ENCODE measurements around the gene ANKS1A. TPM values are rescaled to one million over a fixed set of nuclear protein-coding genes. Genes with fewer than 3 reads are reported as not detected.
A peak's percentile ranks its signal among the peaks of the same experiment; 100 is the strongest.
"Not testable (repeated sequence)": the region's sequence is repeated elsewhere in the genome, so short reads cannot be mapped to it uniquely, and the experiment has no call there.

The ANKS1A gene, protein sequence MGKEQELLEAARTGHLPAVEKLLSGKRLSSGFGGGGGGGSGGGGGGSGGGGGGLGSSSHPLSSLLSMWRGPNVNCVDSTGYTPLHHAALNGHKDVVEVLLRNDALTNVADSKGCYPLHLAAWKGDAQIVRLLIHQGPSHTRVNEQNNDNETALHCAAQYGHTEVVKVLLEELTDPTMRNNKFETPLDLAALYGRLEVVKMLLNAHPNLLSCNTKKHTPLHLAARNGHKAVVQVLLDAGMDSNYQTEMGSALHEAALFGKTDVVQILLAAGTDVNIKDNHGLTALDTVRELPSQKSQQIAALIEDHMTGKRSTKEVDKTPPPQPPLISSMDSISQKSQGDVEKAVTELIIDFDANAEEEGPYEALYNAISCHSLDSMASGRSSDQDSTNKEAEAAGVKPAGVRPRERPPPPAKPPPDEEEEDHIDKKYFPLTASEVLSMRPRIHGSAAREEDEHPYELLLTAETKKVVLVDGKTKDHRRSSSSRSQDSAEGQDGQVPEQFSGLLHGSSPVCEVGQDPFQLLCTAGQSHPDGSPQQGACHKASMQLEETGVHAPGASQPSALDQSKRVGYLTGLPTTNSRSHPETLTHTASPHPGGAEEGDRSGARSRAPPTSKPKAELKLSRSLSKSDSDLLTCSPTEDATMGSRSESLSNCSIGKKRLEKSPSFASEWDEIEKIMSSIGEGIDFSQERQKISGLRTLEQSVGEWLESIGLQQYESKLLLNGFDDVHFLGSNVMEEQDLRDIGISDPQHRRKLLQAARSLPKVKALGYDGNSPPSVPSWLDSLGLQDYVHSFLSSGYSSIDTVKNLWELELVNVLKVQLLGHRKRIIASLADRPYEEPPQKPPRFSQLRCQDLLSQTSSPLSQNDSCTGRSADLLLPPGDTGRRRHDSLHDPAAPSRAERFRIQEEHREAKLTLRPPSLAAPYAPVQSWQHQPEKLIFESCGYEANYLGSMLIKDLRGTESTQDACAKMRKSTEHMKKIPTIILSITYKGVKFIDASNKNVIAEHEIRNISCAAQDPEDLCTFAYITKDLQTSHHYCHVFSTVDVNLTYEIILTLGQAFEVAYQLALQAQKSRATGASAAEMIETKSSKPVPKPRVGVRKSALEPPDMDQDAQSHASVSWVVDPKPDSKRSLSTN
- 17.0 and 25.6 TPM in 2 replicates for total RNA-seq (ENCODE audit: low replicate concordance)

DNA sequence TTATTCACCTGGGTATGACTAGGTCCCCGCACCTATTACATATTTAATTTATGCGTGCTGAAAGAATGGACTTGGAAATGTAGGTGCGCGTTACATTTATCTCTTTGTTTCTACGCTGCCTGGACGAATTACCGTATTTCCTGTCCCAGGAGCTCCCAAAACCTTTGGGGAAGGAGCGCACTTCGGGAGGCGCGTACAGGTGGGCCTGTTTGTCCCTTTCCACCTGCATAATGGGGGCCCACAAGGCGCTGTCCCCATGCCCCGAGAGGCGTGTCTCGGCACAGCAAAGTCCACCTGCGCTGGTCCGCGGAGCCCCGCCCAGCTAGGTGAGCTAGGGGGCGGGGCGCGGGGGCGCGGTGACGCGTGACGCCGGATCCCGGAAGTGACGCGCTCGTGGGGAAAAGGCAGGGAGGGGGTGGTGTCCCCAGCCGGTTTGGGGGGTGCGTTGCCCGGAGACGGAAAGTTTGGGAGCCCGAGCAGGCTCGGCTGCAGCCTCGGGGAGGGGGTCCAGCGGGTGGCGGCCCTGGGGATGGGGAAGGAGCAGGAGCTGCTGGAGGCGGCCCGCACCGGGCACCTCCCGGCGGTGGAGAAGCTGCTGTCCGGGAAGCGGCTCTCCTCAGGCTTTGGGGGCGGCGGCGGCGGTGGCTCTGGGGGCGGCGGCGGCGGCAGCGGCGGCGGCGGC lies at the start of gene ANKS1A:
Gene ANKS1A, plus strand, starts transcription at position 382 of the 682 bp plus-strand sequence. Its CDS starts 148 bp downstream, at position 530.
- Mint-ChIP-seq H3K9me3 (no peaks in the 10 kb centered on the region), H3K27me3 (ENCODE audit: insufficient read depth, low read depth) (no peaks in the 10 kb centered on the region), H3K36me3 (peaks cover 3% of the 10 kb centered on the region), H3K27ac (peak within 1 kb of the TSS; percentile 55), H3K4me3 (peak within 1 kb of the TSS; percentile 99), H3K4me1 (peaks cover 26% of the 10 kb centered on the region)
- peak within 1 kb of the TSS; percentile 99 for H3K4me2 ChIP-seq
- peak within 1 kb of the TSS; percentile 91 for H3K4me3 ChIP-seq
- H3K36me3 ChIP-seq = peaks cover 6% of the 10 kb centered on the region
- peaks cover 83% of the 10 kb centered on the region for H3K79me2 ChIP-seq (ENCODE audit: low read depth)
- H4K20me1 ChIP-seq (ENCODE audit: low read depth) = peaks cover 40% of the 10 kb centered on the region
- H3K4me1 ChIP-seq = peaks cover 7% of the 10 kb centered on the region
- peak within 1 kb of the TSS; percentile 95 for H2AFZ ChIP-seq (replicated peaks)
- DNase-seq (ENCODE audit: low spot score) = peak; percentile 91
- peak within 1 kb of the TSS; percentile 91 for H3K9ac ChIP-seq
- H3K27ac ChIP-seq = peak within 1 kb of the TSS; percentile 77
- TF ChIP-seq, protein P1, sequence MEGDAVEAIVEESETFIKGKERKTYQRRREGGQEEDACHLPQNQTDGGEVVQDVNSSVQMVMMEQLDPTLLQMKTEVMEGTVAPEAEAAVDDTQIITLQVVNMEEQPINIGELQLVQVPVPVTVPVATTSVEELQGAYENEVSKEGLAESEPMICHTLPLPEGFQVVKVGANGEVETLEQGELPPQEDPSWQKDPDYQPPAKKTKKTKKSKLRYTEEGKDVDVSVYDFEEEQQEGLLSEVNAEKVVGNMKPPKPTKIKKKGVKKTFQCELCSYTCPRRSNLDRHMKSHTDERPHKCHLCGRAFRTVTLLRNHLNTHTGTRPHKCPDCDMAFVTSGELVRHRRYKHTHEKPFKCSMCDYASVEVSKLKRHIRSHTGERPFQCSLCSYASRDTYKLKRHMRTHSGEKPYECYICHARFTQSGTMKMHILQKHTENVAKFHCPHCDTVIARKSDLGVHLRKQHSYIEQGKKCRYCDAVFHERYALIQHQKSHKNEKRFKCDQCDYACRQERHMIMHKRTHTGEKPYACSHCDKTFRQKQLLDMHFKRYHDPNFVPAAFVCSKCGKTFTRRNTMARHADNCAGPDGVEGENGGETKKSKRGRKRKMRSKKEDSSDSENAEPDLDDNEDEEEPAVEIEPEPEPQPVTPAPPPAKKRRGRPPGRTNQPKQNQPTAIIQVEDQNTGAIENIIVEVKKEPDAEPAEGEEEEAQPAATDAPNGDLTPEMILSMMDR (IDR thresholded peaks at IDR 0.05) = no peak
- TF ChIP-seq EZH2 (IDR thresholded peaks at IDR 0.05) = no peak
- no peak for TF ChIP-seq EZH2phosphoT487 (IDR thresholded peaks at IDR 0.05)
- H3K27me3 ChIP-seq = no peaks in the 10 kb centered on the region
- H3F3A ChIP-seq (ENCODE audit: low read depth) = peaks cover 19% of the 10 kb centered on the region
- no peaks in the 10 kb centered on the region for H3K9me3 ChIP-seq (ENCODE audit: low read depth)

DNA sequence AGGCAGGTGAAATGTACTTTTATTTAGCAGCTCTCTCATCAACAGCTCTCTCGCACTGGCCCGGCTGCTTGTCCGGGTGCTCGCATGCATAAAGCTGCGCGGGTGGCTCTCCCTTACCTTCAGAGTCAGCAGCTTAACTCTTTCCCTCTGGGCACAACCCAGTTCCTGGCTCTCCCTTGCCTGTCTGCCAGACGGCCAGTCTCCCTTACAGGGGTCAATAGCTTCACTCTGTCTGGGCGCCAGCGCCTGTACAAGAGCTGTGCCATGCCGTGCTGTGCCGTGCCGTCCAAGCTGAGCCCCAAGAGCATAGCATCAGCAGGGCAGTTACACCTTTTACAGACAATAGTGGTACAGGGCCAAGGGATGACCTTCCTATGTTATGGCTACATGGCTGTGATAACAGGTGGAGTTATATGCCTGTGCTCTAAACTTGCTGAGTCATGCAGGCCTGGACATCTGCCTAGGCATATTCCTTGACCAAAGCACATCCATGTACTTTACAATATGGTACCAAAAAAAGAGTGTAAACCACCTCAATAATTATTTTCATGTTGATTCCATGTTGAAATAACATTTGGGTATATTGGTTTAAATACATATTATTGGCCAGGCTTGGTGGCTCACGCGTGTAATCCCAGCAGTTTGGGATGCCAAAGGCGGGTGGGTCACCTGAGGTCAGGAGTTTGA lies 49.2 kb upstream of the ANKS1A start:
- Mint-ChIP-seq H3K4me1 (no peaks in the 10 kb centered on the region), H3K27ac (no peak overlapping the region), H3K27me3 (ENCODE audit: insufficient read depth, low read depth) (no peaks in the 10 kb centered on the region), H3K9me3 (no peaks in the 10 kb centered on the region), H3K36me3 (peaks cover 6% of the 10 kb centered on the region), H3K4me3 (no peak overlapping the region)
- no peaks in the 10 kb centered on the region for H3K27me3 ChIP-seq
- no peak for DNase-seq (ENCODE audit: low spot score)
- H3K36me3 ChIP-seq = no peaks in the 10 kb centered on the region
- no peak overlapping the region for H3K9ac ChIP-seq
- H3K4me2 ChIP-seq = no peak overlapping the region
- no peaks in the 10 kb centered on the region for H3F3A ChIP-seq (ENCODE audit: low read depth)
- no peak overlapping the region for H3K4me3 ChIP-seq
- no peaks in the 10 kb centered on the region for H4K20me1 ChIP-seq (ENCODE audit: low read depth)
- H3K4me1 ChIP-seq = no peaks in the 10 kb centered on the region
- H3K9me3 ChIP-seq (ENCODE audit: low read depth) = no peaks in the 10 kb centered on the region
- TF ChIP-seq EZH2phosphoT487 (IDR thresholded peaks at IDR 0.05) (no peak), EZH2 (IDR thresholded peaks at IDR 0.05) (no peak)
- TF ChIP-seq, protein P1 (IDR thresholded peaks at IDR 0.05) = no peak
- no peak overlapping the region for H2AFZ ChIP-seq (replicated peaks)
- no peak overlapping the region for H3K27ac ChIP-seq
- no peaks in the 10 kb centered on the region for H3K79me2 ChIP-seq (ENCODE audit: low read depth)

DNA sequence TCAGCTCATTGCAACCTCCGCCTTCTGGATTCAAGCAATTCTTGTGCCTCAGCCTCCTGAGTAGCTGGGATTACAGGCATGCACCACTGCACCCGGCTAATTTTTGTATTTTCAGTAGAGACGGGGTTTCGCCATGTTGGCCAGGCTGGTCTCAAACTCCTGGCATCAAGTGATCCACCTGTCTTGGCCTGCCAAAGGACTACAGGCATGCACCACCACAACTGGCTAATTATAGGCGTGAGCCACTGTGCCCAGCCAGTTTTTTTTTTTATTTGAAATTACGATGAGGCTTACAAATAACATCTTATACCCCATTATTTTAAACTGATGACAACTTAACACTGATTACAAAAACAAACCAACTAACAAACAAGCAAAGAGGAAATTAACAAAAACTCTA lies 40.0 kb upstream of the ANKS1A start:
- not testable (repeated sequence) for H2AFZ ChIP-seq (replicated peaks); DNase-seq (ENCODE audit: low spot score); H3K9ac ChIP-seq; H3K36me3 ChIP-seq; H3K4me1 Mint-ChIP-seq; H3K79me2 ChIP-seq (ENCODE audit: low read depth); H3K4me2 ChIP-seq; H3K4me3 ChIP-seq; H4K20me1 ChIP-seq (ENCODE audit: low read depth); H3K9me3 ChIP-seq (ENCODE audit: low read depth); H3K27ac ChIP-seq; H3K4me3 Mint-ChIP-seq; H3F3A ChIP-seq (ENCODE audit: low read depth); H3K9me3 Mint-ChIP-seq; H3K27me3 Mint-ChIP-seq (ENCODE audit: insufficient read depth, low read depth); H3K27me3 ChIP-seq; H3K36me3 Mint-ChIP-seq; H3K27ac Mint-ChIP-seq; H3K4me1 ChIP-seq

All from neural progenitor cell (in vitro differentiated cells).